AG04450 (cell line): ENCODE data around the gene SLC29A1. TPM values are rescaled to one million over a fixed set of nuclear protein-coding genes. Genes with fewer than 3 reads are reported as not detected.
"Not testable (repeated sequence)": the region's sequence is repeated elsewhere in the genome, so short reads cannot be mapped to it uniquely, and the experiment has no call there.

Source experiments
- CTCF ChIA-PET: fragments of 300-600, 350-600 bp; formaldehyde crosslinking; extraction: SDS; loops from one replicate; lab custom pipeline; 2022; ENCODE audit warnings: antibody characterized with exemption, inconsistent platforms; lab: Charles Lee
- POLR2A ChIA-PET: fragments of 350-600 bp; formaldehyde crosslinking; extraction: SDS; loops from one replicate; lab custom pipeline; 2021; ENCODE audit warnings: antibody characterized with exemption, inconsistent platforms; lab: Yijun Ruan, JAX
- DNase-seq: peaks from one replicate; pipeline ENCODE4 v3.0.0-alpha.2; 2011; ENCODE audit warnings: low read depth, low spot score
- H3K27ac ChIP-seq: one replicate; pipeline ENCODE4 v1.5.1; 2012; ENCODE audit warnings: low read depth, low read length, control low read depth
- H3K27me3 ChIP-seq: one replicate; pipeline ENCODE4 v1.6.0; 2012; ENCODE audit warnings: low read length; ENCODE audit not compliant: control insufficient read depth, insufficient read depth
- H3K4me3 ChIP-seq: 2 replicates; pipeline ENCODE4 v1.5.1; 2011; ENCODE audit warnings: mild to moderate bottlenecking, low read depth, low read length, control low read depth
- H3K9me3 ChIP-seq: 2 replicates; pipeline ENCODE4 v1.5.1; 2012; ENCODE audit warnings: low read length; ENCODE audit not compliant: control insufficient read depth, insufficient read depth
- polyA plus RNA-seq: library from polyadenylated mRNA; depleted of rRNA; stranded (reverse); fragments of >200 nt; gene quantifications from 2 replicates; pipeline ENCODE4 v1.2.3, GENCODE V29; 2011
- TF ChIP-seq, protein P1 (sequence below): IDR thresholded peaks from 2 replicates; pipeline ENCODE4 v1.5.1; 2011; ENCODE audit warnings: low read depth, low read length, control low read depth, inconsistent platforms

The SLC29A1 gene
- polyA plus RNA-seq, 1 experiment = 13.2 TPM

DNA sequence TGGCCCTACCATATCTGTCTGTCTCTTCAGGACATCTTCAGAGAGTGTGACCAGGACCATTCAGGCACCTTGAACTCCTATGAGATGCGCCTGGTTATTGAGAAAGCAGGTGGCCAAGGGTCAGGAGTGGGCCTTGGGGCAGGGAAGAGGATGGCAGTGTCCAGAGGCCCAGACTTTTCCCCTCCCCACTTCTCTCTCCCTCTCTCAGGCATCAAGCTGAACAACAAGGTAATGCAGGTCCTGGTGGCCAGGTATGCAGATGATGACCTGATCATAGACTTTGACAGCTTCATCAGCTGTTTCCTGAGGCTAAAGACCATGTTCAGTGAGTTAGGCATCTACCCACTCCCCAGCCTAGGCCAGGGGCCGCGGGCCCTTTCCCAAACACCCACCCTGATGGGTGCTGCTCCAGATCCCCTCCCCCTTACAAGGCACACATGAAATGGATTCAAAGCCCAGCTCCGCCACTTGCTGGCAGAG lies 40.4 kb upstream of the SLC29A1 start:
- no peak overlapping the region for H3K4me3 ChIP-seq
- no peaks in the 10 kb centered on the region for H3K9me3 ChIP-seq
- no peak for DNase-seq
- H3K27me3 ChIP-seq = peaks cover 13% of the 10 kb centered on the region
- TF ChIP-seq, protein P1, sequence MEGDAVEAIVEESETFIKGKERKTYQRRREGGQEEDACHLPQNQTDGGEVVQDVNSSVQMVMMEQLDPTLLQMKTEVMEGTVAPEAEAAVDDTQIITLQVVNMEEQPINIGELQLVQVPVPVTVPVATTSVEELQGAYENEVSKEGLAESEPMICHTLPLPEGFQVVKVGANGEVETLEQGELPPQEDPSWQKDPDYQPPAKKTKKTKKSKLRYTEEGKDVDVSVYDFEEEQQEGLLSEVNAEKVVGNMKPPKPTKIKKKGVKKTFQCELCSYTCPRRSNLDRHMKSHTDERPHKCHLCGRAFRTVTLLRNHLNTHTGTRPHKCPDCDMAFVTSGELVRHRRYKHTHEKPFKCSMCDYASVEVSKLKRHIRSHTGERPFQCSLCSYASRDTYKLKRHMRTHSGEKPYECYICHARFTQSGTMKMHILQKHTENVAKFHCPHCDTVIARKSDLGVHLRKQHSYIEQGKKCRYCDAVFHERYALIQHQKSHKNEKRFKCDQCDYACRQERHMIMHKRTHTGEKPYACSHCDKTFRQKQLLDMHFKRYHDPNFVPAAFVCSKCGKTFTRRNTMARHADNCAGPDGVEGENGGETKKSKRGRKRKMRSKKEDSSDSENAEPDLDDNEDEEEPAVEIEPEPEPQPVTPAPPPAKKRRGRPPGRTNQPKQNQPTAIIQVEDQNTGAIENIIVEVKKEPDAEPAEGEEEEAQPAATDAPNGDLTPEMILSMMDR = no peak
- ChIA-PET POLR2A (no interaction called here), CTCF (no interaction called here)
- no peak overlapping the region for H3K27ac ChIP-seq

DNA sequence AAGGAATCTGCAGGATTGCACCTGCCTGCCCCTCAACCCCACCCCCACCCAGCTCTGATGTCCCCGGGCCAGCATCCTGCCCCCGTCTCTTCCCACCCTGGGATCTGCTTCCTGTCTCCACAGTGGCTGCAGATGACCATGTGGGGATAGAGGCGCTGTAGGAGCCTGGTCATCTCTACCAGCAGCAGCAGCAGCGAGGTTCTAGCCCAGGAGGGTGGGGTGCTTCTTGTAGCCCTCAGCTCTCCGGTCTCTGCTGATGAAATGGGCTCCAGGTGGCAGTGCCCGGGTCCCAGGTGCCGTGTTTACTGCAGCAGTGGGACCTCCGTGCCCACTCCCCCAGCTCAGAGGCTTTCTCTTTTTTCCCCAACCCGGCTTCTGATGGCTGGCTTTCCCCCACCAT lies 39.6 kb upstream of the SLC29A1 start:
- TF ChIP-seq, protein P1 = no peak
- DNase-seq = no peak
- CTCF ChIA-PET = interaction anchor here (1.0 kb wide), 1 partner anchor 11 kb away, joined by 4 read pairs; no protein-coding TSS in a partner anchor
- H3K27me3 ChIP-seq = peaks cover 13% of the 10 kb centered on the region
- no peak overlapping the region for H3K4me3 ChIP-seq
- H3K27ac ChIP-seq = no peak overlapping the region
- no peaks in the 10 kb centered on the region for H3K9me3 ChIP-seq
- POLR2A ChIA-PET = no interaction called here

DNA sequence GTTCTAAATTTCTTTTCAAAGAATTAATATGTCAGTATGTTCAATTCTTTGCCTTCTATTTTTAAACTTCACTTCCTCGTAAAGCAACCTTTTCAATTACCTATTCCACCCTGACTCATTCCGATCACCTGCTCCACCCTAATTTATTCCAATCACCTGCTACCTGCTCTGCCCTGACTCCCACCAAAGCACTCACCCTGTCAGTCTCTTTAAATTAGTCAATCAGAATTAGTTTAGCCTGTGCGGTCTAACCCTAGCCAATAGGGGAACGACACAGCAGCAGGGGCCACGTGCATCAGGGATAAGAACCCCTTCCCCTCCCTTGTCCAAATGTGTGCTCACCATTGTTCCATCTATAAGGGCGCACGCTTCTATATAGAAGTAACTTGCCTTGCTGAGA lies 38.0 kb upstream of the SLC29A1 start:
- peaks cover 13% of the 10 kb centered on the region for H3K27me3 ChIP-seq
- DNase-seq, CTCF ChIA-PET, H3K4me3 ChIP-seq, H3K27ac ChIP-seq, H3K9me3 ChIP-seq, POLR2A ChIA-PET: not testable (repeated sequence)

DNA sequence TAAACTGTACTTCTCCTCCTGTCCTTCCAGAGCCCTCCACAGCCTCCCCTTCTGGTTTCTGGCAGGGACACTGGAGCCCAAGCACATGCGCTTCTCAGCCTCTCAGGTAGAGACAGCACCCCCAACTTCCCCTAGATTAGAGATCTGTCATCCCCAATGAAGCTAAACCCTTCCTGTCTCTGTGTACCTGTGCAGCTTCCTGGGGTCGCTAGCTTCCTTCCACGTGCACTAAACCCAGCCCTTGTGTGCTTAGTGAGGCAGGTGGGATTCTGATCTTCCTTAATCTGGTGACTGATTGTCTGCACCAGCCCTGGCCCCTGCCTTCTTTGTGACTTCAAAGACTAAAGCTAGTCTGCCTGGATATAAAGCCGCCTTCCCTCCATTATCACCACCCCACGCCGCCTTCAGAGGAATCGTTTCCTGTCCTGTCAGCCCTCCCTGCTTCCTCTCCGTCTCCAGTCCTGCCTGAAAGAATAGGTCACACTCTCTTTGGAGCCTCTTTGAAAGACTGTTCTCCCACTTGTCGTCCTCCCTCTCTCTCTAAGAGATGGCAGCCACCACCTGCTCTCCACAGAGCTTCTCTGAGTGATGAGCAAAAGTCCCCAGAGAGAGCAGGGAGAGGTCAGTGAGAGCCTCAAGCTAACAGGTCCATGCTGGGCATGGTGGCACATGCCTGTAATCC lies 37.3 kb upstream of the SLC29A1 start:
- TF ChIP-seq, protein P1 = no peak
- H3K9me3 ChIP-seq = no peaks in the 10 kb centered on the region
- no peak overlapping the region for H3K4me3 ChIP-seq
- no peak overlapping the region for H3K27ac ChIP-seq
- no peak for DNase-seq
- H3K27me3 ChIP-seq = peaks cover 13% of the 10 kb centered on the region
- POLR2A ChIA-PET = no interaction called here
- CTCF ChIA-PET = interaction anchor here (0.9 kb wide), 1 partner anchor 13 kb away, joined by 3 read pairs; no protein-coding TSS in a partner anchor

DNA sequence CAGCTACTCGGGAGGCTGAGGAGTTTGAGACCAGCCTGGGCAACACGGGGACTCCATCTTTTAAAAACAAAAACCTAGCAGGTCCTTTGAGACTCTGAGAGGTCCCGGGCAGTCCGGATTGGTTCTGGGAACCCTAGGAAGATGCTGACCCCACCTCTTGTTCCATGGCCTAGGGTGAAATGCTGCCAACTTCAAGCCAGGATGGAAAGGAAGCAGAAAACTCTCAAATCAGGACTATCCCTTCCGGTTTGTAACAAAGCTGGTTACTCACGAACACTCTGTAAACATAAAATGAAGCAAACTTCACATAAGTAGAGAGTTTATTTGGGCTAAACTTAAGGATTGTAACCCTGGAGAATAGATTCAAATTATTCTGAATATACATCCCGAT lies 36.8 kb upstream of the SLC29A1 start:
- TF ChIP-seq, protein P1 = no peak
- Histone ChIP-seq H3K27me3 (peaks cover 13% of the 10 kb centered on the region), H3K27ac (no peak overlapping the region), H3K9me3 (no peaks in the 10 kb centered on the region), H3K4me3 (no peak overlapping the region)
- DNase-seq = no peak
- ChIA-PET CTCF (interaction anchor here (0.9 kb wide), 1 partner anchor 14 kb away, joined by 3 read pairs; no protein-coding TSS in a partner anchor), POLR2A (no interaction called here)
